Prostate gland (tissue), 2 donors: Measurements from ENCODE around the gene USP19. TPM values are rescaled to one million over a fixed set of nuclear protein-coding genes. Genes with fewer than 3 reads are reported as not detected.
A peak's percentile ranks its signal among the peaks of the same experiment; 100 is the strongest.

Experiments
- DNase-seq: peaks from one replicate; pipeline ENCODE4 v3.0.0-alpha.2; 2019; ENCODE audit warnings: low spot score
- H3K27ac ChIP-seq, 2 donors: fragments of 200-600 bp; sonication (generic); 2 replicates each; pipeline ENCODE4 v1.5.1; 2017 to 2019
- H3K27me3 ChIP-seq: fragments of 200-600 bp; sonication (generic); replicated peaks from 2 replicates; pipeline ENCODE4 v1.5.1; 2019; ENCODE audit not compliant: insufficient read depth
- H3K36me3 ChIP-seq, 2 donors: fragments of 200-600 bp; sonication (generic); 1 replicate in 1 of 2; 2 replicates in 1 of 2; pipeline versions ENCODE4 v1.5.1 to v1.8.1; 2017 to 2019
- H3K4me1 ChIP-seq: fragments of 200-600 bp; sonication (generic); replicated peaks from 2 replicates; pipeline ENCODE4 v1.5.1; 2019
- H3K4me3 ChIP-seq, 2 donors: fragments of 200-600 bp; sonication (generic); 2 replicates each; pipeline ENCODE4 v1.5.1; 2017 to 2019
- H3K9me3 ChIP-seq: fragments of 200-600 bp; sonication (generic); 2 replicates; pipeline ENCODE4 v1.5.1; 2017
- POLR2A ChIP-seq: fragments of 450-650 bp; IDR thresholded peaks from one replicate; pipeline ENCODE4 v1.6.1; 2016; ENCODE audit warnings: antibody characterized with exemption, mild to moderate bottlenecking
- POLR2AphosphoS5 ChIP-seq: sonication (generic); formaldehyde crosslinking; IDR thresholded peaks from one replicate; pipeline ENCODE4 v1.6.1; 2017; ENCODE audit warnings: antibody characterized with exemption
- WGBS: methylation state at CpG from one replicate; pipeline ENCODE4 v1.1.5; 2018; 5-methylcytosine and 5-hydroxymethylcytosine counted together
- intact Hi-C: fragments of 100-400 bp; cut with DNase I; formaldehyde crosslinking; loops from one replicate; pipeline ENCODE4 v1.14.2; 2022
- total RNA-seq, 2 donors: library from RNA; depleted of rRNA; stranded (reverse); fragments of >200 nt; gene quantifications; one replicate each; pipeline ENCODE4 v1.1.0, GENCODE V29; 2016
- TF ChIP-seq, protein P1 (sequence below), 4 experiments: fragments of 200-600 bp in 2 of 4; fragments of 450-650 bp in 2 of 4; sonication (generic) in 2 of 4; IDR thresholded peaks; 1 replicate in 3 of 4; 2 replicates in 1 of 4; pipeline ENCODE4 v1.5.1; 2016 to 2019; ENCODE audit warnings: antibody characterized with exemption in 4 of 4, mild to moderate bottlenecking in 2 of 4, moderate library complexity in 2 of 4

Gene USP19
- total RNA-seq, 2 donors from 2014 or later = 62.7 to 98.2 TPM

DNA sequence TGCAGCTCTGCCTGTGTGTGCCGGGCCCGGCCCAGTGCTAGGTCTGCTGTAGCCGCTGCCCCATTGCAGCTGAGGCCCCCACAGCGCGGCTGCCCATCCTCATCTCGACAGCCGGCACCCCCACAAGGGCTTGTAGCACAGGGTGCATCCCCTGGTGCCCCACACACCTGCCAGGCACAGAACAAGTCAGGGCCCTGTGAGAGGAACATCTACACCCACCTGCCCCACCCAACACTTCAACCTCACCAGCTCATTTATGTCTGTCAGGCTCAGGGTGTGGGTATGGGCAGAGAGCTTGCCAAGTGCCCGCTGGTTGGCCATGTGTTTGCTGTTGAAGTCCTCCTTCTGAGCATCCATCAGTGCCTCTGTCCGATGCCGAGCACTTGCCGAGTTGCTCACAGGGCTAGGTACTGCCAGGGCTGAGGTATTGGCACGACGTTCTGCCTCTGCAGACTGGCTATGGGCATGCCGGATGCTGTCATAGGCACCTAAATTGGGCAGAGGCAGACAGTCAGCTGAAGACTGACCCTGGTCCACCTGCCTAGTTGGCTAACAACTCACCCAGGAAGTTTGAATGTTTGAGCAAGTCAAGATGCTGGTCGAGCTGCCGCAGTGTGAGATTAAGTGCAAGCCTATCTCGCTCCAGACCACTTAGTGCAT is 2.4 kb upstream of the USP19 start:
- Histone ChIP-seq H3K4me1 (peaks cover 6% of the 10 kb centered on the region), H3K27ac (no peak overlapping the region), H3K27me3 (no peaks in the 10 kb centered on the region), H3K9me3 (no peaks in the 10 kb centered on the region), H3K36me3 (peaks cover 10 to 24% of the 10 kb centered on the region in 2 donors), H3K4me3 (no peak overlapping the region)
- TF ChIP-seq POLR2AphosphoS5 = no peak
- TF ChIP-seq, protein P1, sequence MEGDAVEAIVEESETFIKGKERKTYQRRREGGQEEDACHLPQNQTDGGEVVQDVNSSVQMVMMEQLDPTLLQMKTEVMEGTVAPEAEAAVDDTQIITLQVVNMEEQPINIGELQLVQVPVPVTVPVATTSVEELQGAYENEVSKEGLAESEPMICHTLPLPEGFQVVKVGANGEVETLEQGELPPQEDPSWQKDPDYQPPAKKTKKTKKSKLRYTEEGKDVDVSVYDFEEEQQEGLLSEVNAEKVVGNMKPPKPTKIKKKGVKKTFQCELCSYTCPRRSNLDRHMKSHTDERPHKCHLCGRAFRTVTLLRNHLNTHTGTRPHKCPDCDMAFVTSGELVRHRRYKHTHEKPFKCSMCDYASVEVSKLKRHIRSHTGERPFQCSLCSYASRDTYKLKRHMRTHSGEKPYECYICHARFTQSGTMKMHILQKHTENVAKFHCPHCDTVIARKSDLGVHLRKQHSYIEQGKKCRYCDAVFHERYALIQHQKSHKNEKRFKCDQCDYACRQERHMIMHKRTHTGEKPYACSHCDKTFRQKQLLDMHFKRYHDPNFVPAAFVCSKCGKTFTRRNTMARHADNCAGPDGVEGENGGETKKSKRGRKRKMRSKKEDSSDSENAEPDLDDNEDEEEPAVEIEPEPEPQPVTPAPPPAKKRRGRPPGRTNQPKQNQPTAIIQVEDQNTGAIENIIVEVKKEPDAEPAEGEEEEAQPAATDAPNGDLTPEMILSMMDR (IDR thresholded peaks at IDR 0.05) = no peak
- no peak for TF ChIP-seq POLR2A
- no peak for DNase-seq
- intact Hi-C loops = no loop called here
- WGBS = 87% methylated on average over 16 of the region's 17 CpGs

GRCh38 chr3:49122451-49122850 is 1.8 kb upstream of the USP19 start:
- H3K27ac ChIP-seq = no peak overlapping the region
- DNase-seq = no peak
- H3K9me3 ChIP-seq = no peaks in the 10 kb centered on the region
- WGBS = 87% methylated on average over 7 of the region's 7 CpGs
- H3K4me1 ChIP-seq = peaks cover 6% of the 10 kb centered on the region
- H3K27me3 ChIP-seq = no peaks in the 10 kb centered on the region
- H3K36me3 ChIP-seq = peaks cover 16 to 29% of the 10 kb centered on the region in 2 donors
- TF ChIP-seq, protein P1 (IDR thresholded peaks at IDR 0.05) = no peak
- TF ChIP-seq POLR2A = no peak
- no peak for TF ChIP-seq POLR2AphosphoS5
- H3K4me3 ChIP-seq = no peak overlapping the region
- intact Hi-C loops = no loop called here

GRCh38 chr3:49122022-49122421 is 1.4 kb upstream of the USP19 start:
- Histone ChIP-seq H3K4me3 (no peak overlapping the region), H3K27me3 (no peaks in the 10 kb centered on the region), H3K27ac (no peak overlapping the region), H3K36me3 (peaks cover 20 to 33% of the 10 kb centered on the region in 2 donors), H3K4me1 (peaks cover 6% of the 10 kb centered on the region), H3K9me3 (no peaks in the 10 kb centered on the region)
- DNase-seq = no peak
- WGBS = 94% methylated on average over 12 of the region's 12 CpGs
- intact Hi-C loops = no loop called here
- TF ChIP-seq POLR2A = no peak
- TF ChIP-seq, protein P1 (IDR thresholded peaks at IDR 0.05) = no peak
- no peak for TF ChIP-seq POLR2AphosphoS5

- H3K36me3 ChIP-seq = peaks cover 28 to 39% of the 10 kb centered on the region in 2 donors
- H3K27me3 ChIP-seq = no peaks in the 10 kb centered on the region
- H3K27ac ChIP-seq = peak overlapping the region; percentile 91 to 95
- intact Hi-C loops = loop anchor here (2.0 kb wide), 1 partner anchor 16 kb away; the partner anchor contains the start of gene QARS1
- no peaks in the 10 kb centered on the region for H3K9me3 ChIP-seq
- WGBS = 73% methylated on average over 17 of the region's 17 CpGs
- H3K4me3 ChIP-seq = peak overlapping the region; percentile 92 to 100
- no peak for DNase-seq
- TF ChIP-seq, protein P1 (IDR thresholded peaks at IDR 0.05) = no peak
- TF ChIP-seq POLR2AphosphoS5 (no peak), POLR2A (no peak)
- peaks cover 6% of the 10 kb centered on the region for H3K4me1 ChIP-seq
Observed at GRCh38 chr3:49121132-49121736, 611 bp upstream of the USP19 start.

DNA sequence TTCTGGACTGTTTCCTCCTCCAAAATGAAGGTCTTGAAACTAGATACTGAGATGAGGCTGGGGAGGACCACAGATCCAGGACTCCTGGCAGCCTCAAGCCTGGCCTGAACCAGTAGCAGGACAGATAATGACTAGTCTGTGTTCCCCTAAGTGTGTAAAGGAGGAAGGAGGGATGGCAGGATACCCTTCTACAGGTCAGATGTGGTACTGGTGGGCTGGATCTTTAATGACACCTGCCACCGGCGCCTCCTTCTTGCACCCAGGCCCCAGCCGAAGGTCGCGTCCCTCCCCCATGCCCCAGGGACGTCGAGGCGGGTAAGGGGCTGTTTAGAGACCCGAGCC is 556 bp downstream of the USP19 start:
- intact Hi-C loops = loop anchor here (2.0 kb wide), 1 partner anchor 15 kb away; the partner anchor contains the start of gene QARS1
- Histone ChIP-seq H3K36me3 (peaks cover 38 to 47% of the 10 kb centered on the region in 2 donors), H3K4me3 (peak overlapping the region; percentile 92 to 100), H3K27me3 (no peaks in the 10 kb centered on the region), H3K27ac (peak overlapping the region; percentile 91 to 95), H3K4me1 (peaks cover 6% of the 10 kb centered on the region), H3K9me3 (no peaks in the 10 kb centered on the region)
- TF ChIP-seq, protein P1 (IDR thresholded peaks at IDR 0.05) = no peak
- TF ChIP-seq POLR2AphosphoS5 = no peak
- TF ChIP-seq POLR2A = no peak
- 0% methylated on average over 9 of the region's 9 CpGs for WGBS
- no peak for DNase-seq
